Cardiac muscle cell (in vitro differentiated cells and primary cell): ENCODE measurements around the gene TAL1. TPM values are rescaled to one million over a fixed set of nuclear protein-coding genes. Genes with fewer than 3 reads are reported as not detected.

Experiments used
- DNase-seq, 2 donors: peaks; one replicate each; pipeline versions ENCODE4 v3.0.0 to v3.0.0-alpha.2; 2010 to 2017; ENCODE audit warnings: low read depth in 1 of 2, low spot score in 1 of 2
- H3K27ac ChIP-seq: fragments of 200-600 bp; sonication (generic); 2 replicates; pipeline ENCODE4 v1.5.1; 2016
- H3K27me3 ChIP-seq: fragments of 200-600 bp; sonication (generic); 2 replicates; pipeline ENCODE4 v1.6.0; 2016; ENCODE audit warnings: control low read depth
- H3K36me3 ChIP-seq: fragments of 200-600 bp; sonication (generic); 2 replicates; pipeline ENCODE4 v1.5.1; 2016; ENCODE audit warnings: control low read depth
- H3K4me1 ChIP-seq: fragments of 200-600 bp; sonication (generic); 2 replicates; pipeline ENCODE4 v1.8.1; 2017; ENCODE audit warnings: low read depth, mild to moderate bottlenecking, mixed run types
- H3K4me3 ChIP-seq: fragments of 200-600 bp; sonication (generic); 2 replicates; pipeline ENCODE4 v1.5.1; 2016; ENCODE audit warnings: mild to moderate bottlenecking
- H3K9me3 ChIP-seq: fragments of 200-600 bp; sonication (generic); 2 replicates; pipeline ENCODE4 v1.5.1; 2017; ENCODE audit warnings: low read depth, mild to moderate bottlenecking, control low read depth
- CTCF ChIP-seq: IDR thresholded peaks from 2 replicates; pipeline ENCODE4 v1.5.1; 2012; ENCODE audit warnings: low read depth, mild to moderate bottlenecking, low read length
- polyA plus RNA-seq: library from polyadenylated mRNA; unstranded; fragments of >200 nt; fragmentation: Nextera tagmentation; extraction: Ambion mirVana; gene quantifications from 2 replicates; pipeline ENCODE4 v1.2.1, GENCODE V29; 2016
- total RNA-seq: library from RNA; depleted of rRNA; stranded (reverse); fragments of >200 nt; gene quantifications from 2 replicates; pipeline ENCODE4 v1.2.3, GENCODE V29; 2016

The TAL1 gene
- total and polyA plus RNA-seq, 2 experiments from 2014 or later = 0.30 to 0.32 TPM

DNA sequence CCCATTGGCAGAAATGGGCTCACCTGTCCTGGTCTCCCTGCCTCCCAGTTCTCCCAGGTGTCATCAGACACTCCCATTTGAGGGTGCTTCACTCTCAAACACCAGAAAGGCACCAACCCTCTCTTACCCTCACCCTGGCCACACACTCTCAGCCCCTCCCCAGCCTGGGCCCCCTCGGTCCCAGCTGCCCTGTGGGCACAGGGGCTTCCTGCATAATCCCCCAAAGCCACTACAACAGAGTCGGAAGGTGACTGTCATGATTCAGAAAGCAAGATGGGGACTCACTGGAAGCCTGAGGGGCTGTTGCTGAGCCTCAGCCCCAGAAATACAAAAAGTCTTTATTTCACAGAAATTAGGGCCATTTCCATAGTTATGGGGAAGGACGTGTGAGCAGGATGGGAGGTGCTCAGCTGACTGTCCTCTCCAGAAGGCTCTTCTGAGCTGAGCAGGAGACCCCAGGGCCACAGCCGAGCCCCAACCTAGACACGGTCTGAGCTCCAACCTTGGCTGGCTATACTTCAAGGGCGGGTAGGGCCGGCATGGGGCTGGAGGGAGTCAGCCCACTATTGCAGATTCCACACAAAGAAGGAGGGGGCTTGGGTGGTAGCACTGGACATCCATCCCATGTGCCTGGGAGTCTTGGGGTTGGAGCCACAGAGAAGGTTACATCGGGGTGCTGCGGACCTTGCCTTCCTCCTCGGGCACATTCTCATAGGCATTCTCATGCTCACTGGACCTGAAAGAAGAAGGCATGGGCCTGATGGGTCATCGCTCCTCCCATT is 48.5 kb downstream of the TAL1 start:
- TF ChIP-seq CTCF = no peak
- Histone ChIP-seq H3K4me1 (no peaks in the 10 kb centered on the region), H3K9me3 (no peaks in the 10 kb centered on the region)

GRCh38 chr1:47182676-47183235 is 49.3 kb downstream of the TAL1 start:
- Histone ChIP-seq H3K4me1 (no peaks in the 10 kb centered on the region), H3K36me3 (no peaks in the 10 kb centered on the region), H3K27ac (no peak overlapping the region), H3K4me3 (no peak overlapping the region), H3K27me3 (peaks cover 11% of the 10 kb centered on the region), H3K9me3 (no peaks in the 10 kb centered on the region)
- no peak for TF ChIP-seq CTCF
- DNase-seq = no peak

More for the DNA sequence above, 48.5 kb downstream of the TAL1 start:
- Histone ChIP-seq H3K27ac (no peak overlapping the region), H3K27me3 (peaks cover 11% of the 10 kb centered on the region), H3K36me3 (no peaks in the 10 kb centered on the region), H3K4me3 (no peak overlapping the region)
- DNase-seq = no peak

GRCh38 chr1:47181955-47182675 is 49.9 kb downstream of the TAL1 start:
- Histone ChIP-seq H3K36me3 (no peaks in the 10 kb centered on the region), H3K4me3 (no peak overlapping the region), H3K27me3 (peaks cover 11% of the 10 kb centered on the region), H3K27ac (no peak overlapping the region), H3K4me1 (no peaks in the 10 kb centered on the region), H3K9me3 (no peaks in the 10 kb centered on the region)
- DNase-seq = peak in 1 of 2 donors; percentile 59
- TF ChIP-seq CTCF = no peak

- TF ChIP-seq CTCF = no peak
- H3K4me1 ChIP-seq = no peaks in the 10 kb centered on the region
- DNase-seq = peak in 1 of 2 donors; percentile 13
- no peak overlapping the region for H3K4me3 ChIP-seq
- no peaks in the 10 kb centered on the region for H3K36me3 ChIP-seq
- no peak overlapping the region for H3K27ac ChIP-seq
- no peaks in the 10 kb centered on the region for H3K9me3 ChIP-seq
- peaks cover 11% of the 10 kb centered on the region for H3K27me3 ChIP-seq
These were observed 50.7 kb downstream of the TAL1 start for GRCh38 chr1:47181095-47181954.

- Histone ChIP-seq H3K9me3 (no peaks in the 10 kb centered on the region), H3K27ac (no peak overlapping the region), H3K4me3 (no peak overlapping the region), H3K27me3 (peaks cover 11% of the 10 kb centered on the region), H3K36me3 (no peaks in the 10 kb centered on the region), H3K4me1 (no peaks in the 10 kb centered on the region)
- peak in 1 of 2 donors; percentile 47 for DNase-seq
- TF ChIP-seq CTCF = no peak
These were observed 51.4 kb downstream of the TAL1 start for GRCh38 chr1:47180603-47181094.
